Coronary artery (tissue), 2 donors: ENCODE measurements around the gene ADGRD1.

Experiments
- DNase-seq: peaks from one replicate; pipeline ENCODE4 v3.0.0-alpha.2; 2017; ENCODE audit warnings: low spot score
- H3K27ac ChIP-seq, 2 donors: fragments of 200-600 bp; sonication (generic); one replicate each; pipeline ENCODE4 v1.5.1; 2016 to 2019
- H3K4me3 ChIP-seq: fragments of 200-600 bp; sonication (generic); 2 replicates; pipeline ENCODE4 v1.5.1; 2016; ENCODE audit warnings: mild to moderate bottlenecking, moderate library complexity
- TF ChIP-seq, protein P1 (sequence below): fragments of 200-600 bp; sonication (generic); IDR thresholded peaks from one replicate; pipeline ENCODE4 v1.5.1; 2019; ENCODE audit warnings: antibody characterized with exemption

The ADGRD1 gene

DNA sequence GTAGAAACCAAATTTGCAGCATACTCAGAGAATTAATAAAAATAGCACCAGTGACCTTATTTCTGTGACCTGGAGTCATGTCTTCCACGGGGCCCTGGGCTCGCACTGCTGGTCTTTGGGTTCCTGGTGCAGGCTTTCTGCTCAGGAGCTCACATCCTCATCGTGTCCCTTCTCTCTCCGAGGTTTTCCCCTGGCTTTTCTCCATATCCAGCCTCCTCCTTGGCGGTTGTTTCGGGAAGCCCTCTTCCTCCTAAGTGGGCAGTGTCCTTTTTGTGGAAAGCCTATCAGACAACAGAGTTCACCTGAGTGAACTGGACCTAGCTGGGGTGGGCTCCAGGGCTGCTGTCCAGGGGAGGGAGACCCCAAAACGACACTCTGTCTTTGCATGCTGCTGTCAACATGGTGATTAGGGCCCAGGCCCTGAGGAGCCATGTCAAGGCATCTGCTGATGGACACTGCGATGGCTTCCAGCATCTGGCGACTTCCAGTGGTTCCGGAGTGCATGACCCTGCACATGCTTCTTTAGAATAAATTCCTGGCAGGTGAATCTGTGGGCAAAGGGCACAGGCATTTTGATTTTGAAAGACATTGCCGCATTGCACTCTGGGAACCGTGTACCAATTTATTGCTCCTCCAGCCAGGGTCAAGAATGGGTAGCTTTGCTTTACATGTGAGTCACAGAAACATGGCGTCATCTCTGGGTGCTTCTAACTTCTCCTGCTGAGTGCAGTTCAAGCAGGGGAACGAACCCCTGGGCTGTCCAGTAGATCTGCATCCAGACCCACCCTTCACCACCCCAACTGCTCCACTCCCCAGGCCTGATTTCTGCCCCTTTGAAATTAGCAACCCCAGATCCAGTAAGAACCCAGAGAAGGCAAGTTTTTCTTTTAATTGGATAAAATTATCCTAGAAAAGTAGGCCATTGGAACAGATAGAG lies 136.8 kb downstream of the ADGRD1 start:
- peak; percentile 54 for DNase-seq
- H3K4me3 ChIP-seq, result no peak overlapping the region
- H3K27ac ChIP-seq, result no peak overlapping the region
- TF ChIP-seq, protein P1, sequence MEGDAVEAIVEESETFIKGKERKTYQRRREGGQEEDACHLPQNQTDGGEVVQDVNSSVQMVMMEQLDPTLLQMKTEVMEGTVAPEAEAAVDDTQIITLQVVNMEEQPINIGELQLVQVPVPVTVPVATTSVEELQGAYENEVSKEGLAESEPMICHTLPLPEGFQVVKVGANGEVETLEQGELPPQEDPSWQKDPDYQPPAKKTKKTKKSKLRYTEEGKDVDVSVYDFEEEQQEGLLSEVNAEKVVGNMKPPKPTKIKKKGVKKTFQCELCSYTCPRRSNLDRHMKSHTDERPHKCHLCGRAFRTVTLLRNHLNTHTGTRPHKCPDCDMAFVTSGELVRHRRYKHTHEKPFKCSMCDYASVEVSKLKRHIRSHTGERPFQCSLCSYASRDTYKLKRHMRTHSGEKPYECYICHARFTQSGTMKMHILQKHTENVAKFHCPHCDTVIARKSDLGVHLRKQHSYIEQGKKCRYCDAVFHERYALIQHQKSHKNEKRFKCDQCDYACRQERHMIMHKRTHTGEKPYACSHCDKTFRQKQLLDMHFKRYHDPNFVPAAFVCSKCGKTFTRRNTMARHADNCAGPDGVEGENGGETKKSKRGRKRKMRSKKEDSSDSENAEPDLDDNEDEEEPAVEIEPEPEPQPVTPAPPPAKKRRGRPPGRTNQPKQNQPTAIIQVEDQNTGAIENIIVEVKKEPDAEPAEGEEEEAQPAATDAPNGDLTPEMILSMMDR, result no peak

DNA sequence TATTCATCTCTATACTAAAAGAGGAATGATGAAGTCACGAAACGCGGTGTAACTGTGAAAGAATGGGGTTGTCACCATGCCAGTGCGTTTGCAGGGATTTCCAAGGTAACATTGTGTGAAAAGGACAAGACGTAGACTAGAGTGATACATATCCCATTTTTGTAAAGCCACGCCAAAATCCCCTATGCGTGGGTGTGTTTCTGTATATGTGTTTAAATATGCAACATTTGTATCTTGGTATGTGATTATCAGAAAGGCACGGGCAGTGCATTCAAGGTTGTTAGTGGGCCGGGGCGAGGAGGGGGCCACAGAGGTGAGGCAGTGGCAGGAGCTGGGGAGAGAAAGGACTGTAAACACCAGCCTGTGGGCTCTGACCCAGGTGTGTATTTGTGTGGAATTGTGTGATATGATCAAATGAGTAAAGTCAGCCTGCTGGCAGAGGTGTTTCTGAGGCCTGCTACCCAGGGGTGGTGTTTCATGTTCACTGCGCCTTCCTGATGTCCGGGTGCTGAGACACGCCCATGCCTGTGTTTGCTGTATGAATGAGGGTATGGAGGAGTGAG lies 137.8 kb downstream of the ADGRD1 start:
- TF ChIP-seq, protein P1, result no peak
- Histone ChIP-seq H3K27ac (no peak overlapping the region), H3K4me3 (no peak overlapping the region)
- DNase-seq, result no peak

DNA sequence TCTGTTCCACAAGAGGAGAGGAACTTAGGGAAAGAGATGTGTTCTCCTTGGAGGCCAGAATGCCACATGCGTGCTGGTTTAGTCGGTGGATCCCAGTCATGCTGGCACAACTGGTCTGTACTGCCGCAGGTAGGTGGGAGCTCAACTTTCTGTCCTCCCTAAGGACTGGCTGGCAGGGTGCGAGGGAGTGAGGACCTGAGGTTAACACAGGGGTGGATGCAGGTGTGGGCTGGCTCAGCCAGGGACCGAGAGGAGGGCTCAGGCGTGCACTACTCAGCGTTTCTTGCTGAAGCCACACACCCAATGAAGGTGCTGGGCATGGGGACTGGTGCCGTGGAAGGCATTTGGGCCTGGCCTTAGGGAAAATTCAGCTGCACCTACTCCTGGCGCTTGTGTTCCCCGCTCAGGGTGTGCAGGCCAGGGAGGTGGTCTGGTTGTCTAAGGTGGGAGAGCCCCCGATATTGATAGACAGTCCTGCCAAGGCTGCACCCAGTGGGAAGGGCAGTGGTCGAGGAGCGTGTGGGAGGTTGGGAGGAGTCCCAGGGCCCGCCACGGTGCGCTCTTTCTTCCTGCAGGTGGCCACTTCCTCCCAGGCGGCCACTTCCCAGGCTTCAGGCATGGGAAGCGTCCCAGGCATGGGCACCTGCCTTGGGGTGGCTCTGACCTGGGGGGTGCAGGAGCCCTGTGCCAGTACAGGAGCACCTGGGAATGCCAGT lies 138.4 kb downstream of the ADGRD1 start:
- Histone ChIP-seq H3K4me3 (no peak overlapping the region), H3K27ac (no peak overlapping the region)
- DNase-seq, result peak; percentile 69
- TF ChIP-seq, protein P1, result no peak

DNA sequence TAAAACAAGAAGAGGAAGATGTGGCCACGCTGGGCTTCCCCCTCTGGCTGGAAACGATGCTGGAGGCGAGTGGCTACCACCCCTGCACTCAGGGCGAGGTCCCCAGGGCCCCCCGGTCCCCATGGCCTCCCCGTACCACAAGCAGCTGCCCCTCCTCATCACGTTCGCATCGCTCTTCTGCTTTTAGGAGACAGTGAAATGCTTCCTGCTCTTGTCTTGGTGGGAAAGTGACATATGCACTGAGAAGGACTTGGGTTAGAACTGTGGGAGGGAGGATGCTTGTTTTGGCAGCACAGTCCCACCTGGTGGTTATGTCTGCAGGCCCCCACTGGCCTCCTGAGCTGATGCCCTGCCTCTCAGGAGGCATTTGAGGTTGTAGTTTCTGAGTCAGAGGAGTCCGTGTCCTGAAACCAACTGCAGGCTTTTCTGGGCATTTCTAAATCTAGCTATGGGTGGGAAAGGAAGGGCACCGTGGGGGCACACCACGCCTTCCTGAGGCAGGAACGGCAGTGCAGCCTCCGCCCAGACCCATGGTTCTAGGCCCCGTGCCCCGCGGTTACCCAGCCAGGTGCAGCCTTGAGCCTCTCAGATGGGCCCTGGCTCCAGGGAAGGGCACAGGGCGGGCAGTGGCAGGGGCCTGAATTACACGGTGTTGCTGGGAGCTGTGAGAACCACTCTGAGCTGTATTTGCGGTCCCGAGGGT lies 139.3 kb downstream of the ADGRD1 start:
- Histone ChIP-seq H3K4me3 (no peak overlapping the region), H3K27ac (no peak overlapping the region)
- peak; percentile 62 for DNase-seq
- TF ChIP-seq, protein P1, result no peak

DNA sequence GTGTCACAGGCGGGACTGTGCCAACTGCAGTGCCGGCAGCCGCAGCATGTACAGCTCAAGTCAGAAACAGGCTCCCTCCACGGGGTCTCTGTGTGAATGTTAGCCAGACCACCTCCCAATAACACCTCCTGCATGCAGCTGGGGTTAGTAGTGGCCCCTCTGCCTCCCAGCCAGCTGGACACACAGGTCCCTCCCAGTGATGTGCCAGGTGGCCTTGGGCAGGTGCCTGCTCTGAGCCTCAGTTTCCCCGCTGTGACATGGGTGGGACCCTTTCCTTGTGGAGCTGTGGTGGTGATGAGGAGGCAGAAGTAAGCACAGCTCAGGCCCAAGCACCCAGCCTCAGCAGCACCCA lies 139.9 kb downstream of the ADGRD1 start:
- Histone ChIP-seq H3K4me3 (no peak overlapping the region), H3K27ac (no peak overlapping the region)
- TF ChIP-seq, protein P1, result no peak
- no peak for DNase-seq

DNA sequence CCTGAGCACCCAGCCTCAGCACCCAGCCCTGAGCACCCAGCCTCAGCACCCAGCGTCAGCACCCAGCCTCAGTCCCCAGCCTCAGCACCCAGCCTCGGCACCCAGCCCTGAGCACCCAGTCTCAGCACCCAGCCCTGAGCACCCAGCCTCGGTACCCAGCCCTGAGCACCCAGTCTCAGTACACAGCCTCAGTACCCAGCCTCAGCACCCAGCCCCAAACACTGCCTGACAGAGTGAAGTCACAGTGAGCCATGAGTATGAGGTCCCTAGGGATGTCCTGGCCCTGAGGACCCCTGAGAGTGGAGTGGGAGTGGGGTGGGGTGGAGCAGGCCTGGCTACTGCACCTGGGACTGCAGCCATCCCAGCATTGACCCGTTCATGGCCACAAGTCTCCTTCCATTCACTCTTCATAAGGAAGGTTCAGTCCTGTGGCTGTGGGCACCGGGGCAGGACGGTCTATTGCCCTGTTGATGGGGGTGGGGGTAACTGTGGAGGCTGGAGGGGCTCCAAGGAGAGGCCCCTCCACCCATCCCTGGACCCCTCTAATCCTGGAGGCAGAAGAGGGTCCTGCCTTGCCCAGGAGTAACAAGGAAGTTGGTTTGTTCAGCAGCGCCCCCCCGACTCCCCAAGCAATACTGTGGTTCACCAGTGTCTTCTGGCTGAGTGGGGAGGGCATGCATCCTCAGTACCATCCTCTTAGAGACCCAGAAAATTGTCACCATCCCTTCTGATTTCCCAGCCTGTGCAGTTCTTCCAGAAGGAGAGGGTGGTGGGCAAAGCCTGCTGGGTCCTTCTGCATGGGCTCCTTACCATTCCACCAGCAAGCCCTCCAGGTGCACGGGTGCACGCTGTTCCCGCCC lies 140.5 kb downstream of the ADGRD1 start:
- TF ChIP-seq, protein P1, result no peak
- Histone ChIP-seq H3K4me3 (no peak overlapping the region), H3K27ac (no peak overlapping the region)
- peak; percentile 70 for DNase-seq
